GM21723 (cell line): Measurements from ENCODE around the gene HRNR.

Experiments
- ATAC-seq: cut with Tn5 transposase; IDR thresholded peaks from one replicate; pipeline ENCODE4 v1.9.1; 2021; ENCODE audit warnings: mild to moderate bottlenecking, moderate library complexity; ENCODE audit not compliant: unreplicated experiment

HRNR gene

DNA sequence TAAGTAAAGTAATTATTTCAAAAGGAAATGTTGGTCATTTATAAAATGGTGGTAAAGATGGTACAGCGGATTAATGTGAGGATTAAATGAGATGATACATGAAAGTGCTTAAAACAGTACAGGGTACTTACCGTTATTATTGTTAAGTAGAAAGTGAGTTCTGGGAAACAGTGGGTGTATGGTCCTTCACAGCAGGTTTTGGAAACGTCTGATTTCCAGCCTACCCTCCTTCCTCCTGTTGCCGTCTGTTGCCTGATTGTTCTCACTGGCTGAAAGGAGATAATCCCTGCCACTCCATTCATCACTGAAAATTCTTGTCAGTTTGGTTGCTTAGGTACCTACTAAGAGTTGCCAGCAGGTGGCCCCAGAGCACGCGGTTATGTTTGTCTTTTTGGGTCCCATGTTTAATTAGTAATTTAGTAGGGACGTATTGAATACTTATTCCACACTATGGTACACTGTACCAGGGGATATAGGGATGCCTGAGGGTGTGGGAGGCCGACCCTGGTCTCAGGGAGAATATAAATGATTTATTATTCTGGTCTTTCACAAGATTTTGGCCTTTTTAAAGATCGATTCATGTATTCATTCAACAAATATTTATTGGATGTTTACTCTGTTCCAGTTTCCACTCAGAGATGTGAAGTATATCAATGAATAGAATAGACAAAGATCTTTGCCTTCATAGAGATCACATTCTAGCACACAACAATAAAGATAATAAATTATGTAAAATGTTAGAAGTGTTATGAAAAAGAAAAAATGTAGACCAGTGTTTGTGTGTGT, 34.1 kb downstream of the HRNR start:
- no peak for ATAC-seq

DNA sequence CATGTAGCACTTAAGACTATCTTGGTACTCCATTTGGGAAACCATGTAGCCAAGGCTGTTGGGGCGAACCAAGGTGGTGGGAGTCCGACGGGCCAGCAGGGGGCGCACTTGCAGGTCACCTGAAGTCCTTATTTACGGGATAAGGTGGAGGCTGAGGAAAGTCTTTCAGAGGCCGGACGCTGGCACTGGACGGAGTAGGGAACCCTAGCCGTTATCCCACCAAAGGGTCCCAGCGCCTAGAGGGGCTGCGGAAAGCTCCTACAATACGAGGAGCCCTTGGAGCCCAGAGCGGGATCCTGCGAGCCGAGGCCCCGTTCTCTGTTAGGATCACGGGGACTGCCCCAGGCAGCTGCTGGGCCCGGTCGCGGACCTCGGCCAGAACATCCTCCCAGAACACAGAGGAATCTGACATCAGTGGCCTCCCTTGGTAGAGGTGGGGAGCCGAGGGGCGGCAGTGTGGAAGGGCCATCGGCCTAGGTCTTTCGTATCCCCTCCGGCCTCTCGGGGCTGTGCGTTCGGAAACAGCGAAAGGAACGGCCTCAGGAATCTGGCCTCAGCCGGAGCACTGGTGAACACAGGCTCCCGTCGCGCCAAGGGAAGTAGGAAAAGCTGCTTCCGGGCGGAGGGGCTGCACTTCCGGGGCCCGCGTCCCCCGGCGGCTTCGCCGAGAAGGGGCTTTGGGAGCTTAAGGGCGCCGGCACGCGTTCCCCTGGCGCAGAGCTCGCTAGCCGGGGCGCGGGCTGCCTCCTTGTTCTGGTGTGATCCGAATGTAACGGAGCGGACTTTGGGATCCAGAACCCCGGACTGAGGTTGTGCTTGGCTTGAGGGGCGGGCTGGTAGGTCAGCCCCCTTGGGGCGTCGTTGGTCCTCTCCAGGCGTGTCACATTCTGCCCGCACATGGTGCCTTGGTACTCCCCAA, 35.1 kb downstream of the HRNR start:
- no peak for ATAC-seq

- ATAC-seq = no peak
Measured at GRCh38 chr1:152186556-152187285, 37.3 kb downstream of the HRNR start.

GRCh38 chr1:152185544-152186391, 38.2 kb downstream of the HRNR start:
- peak; percentile 58 for ATAC-seq

DNA sequence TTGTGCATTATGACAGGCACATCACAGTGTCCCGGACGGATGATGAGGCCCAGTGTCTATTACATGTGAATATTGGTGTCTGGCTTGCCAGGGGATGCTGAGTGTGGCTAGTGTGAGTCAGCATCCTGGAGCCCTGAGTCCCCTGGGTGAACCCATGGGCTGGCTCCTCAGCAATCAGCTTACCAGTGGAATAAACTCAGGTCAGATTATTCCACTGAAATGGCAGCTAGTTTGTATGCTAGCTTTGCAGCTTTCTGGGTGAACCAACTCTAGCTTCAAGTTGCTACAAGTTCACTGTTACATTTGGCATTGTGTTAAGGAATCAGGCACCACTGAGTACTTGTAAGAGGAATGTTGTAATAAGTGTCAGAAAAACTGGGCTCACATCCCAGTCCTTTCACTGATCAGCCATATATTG, 41.0 kb downstream of the HRNR start:
- no peak for ATAC-seq

DNA sequence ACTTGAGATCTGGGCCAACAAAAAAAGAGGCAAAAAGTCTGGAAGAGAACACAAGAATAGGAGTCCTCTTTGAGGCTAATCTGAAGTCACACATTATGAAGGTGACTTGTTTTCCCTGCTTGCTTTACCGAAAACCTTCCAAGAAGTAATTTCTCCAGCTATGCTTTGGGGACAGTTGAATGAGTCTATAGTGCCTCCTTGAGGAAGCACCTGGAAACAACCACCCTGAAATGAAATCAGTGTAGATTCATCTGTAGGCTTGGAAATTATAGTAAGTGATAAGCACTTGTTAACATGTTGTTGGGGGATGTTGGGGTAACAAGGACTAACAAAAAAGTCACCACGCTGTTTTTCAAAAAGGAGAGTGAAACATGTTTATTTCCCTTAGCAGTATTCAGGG, 41.6 kb downstream of the HRNR start:
- ATAC-seq = no peak

DNA sequence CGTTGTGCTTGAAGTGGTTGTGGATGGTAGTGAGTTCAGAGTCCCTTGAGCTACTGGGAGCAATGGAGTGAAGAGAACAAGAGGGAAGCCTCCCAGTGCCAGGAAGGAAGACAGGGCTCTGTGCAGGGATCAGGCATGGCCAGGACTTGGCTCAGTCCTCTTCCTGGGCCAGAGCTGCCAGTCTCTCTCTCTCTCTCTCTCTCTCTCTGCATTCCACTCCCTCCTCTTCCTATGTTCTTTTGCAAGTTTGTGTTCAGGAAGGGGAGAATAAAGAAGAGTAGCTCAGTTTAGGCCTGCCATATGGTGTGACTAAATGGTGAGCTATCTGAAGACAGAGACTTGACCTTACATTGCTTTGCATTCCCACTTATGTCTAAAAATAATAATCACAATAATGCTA, 44.4 kb downstream of the HRNR start:
- ATAC-seq = no peak

DNA sequence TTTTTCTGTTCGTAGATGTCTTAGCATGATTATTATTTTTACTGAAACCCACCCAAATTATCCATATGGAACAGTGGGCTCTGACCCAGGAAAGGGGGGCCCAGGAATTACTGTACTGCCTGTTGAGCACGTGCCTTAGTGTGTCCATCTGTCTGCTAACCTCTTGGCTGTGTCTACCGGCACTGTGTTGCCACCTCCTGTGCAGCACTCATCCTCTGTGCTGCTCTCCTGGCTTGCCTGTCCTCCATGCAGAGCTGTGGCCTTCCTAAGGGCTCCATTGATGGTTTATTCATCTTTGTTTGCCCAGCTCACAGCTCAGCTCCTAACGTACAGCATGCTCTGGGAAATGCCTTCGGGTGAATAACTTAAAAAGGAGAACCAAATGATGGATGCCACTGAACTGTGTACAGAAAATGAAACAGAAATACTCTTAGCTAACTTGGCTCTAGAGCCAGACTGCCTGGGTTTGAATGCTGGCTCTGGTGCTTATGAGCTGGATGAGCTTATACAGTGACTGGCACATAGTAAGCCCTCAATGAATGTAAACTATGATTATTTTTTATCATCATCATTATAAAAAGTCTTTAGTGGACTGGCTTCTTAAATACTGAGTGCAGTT, 53.6 kb downstream of the HRNR start:
- ATAC-seq = no peak

DNA sequence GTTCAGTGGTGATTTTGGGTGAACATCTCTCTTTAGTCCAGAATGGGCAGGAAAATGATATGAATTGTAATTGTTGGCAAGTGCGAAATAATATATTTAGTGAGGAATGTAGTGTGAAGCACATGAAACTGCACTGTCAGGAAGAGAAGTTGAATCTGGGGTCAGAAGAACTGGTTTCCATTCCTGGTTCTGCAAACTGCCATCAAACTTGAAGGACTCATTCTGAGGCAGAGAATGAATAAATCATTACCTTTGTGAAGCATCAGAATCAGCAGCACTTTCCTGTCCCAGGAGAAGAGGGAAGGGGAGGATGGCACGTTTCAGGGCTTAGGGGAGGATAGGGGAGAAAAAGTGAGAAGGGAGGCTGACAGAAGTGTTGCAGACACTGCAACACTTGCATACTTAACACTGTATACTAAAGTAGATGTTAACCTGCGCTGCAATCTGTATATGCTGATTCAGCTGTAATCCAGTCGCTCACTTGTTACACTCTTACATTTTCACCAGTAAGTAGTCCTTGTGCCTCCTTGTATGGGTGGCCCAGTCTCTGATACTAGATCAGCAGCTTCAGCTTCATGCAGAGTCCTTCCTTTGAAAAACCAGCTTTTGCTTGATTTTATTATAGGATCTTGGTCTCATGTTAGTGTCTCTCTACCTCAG, 54.5 kb downstream of the HRNR start:
- ATAC-seq = no peak

DNA sequence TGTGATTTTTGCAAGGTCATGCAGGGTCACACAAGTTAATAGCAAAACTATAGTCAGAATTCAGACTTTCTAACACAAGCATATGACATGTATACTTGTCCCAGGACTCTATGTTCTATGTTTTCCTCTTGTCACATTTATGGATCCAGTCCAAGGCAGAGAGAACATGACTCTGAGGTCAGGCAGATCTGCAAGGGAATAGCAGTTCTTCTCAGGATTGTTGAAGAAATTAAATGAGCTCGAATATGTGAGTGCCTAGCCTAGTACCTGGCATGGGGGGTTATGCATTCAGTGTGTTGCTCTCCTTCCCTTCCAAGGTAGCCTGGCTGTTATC, 55.5 kb downstream of the HRNR start:
- no peak for ATAC-seq

- no peak for ATAC-seq
Measured at GRCh38 chr1:152167835-152168534, 56.0 kb downstream of the HRNR start.

DNA sequence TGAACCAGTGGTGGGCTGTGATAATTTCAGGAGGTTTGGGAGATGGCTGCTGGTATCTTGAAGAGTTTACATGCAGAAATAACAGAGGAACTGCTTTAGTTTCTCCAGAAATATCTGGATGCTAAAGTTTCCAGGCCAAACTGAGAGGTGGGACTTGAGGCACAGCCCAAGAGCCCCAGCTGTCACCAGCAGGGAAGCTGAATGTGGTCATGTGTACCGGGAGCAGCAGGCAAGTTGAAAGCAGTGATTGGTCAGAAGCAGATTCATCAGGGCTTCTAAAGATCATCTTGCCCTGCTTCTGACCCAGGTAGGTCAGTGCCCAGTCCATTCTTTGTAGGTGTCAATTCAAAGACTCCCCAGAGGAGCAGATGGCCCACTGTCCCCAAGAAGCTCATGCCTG, 57.0 kb downstream of the HRNR start:
- ATAC-seq = no peak

DNA sequence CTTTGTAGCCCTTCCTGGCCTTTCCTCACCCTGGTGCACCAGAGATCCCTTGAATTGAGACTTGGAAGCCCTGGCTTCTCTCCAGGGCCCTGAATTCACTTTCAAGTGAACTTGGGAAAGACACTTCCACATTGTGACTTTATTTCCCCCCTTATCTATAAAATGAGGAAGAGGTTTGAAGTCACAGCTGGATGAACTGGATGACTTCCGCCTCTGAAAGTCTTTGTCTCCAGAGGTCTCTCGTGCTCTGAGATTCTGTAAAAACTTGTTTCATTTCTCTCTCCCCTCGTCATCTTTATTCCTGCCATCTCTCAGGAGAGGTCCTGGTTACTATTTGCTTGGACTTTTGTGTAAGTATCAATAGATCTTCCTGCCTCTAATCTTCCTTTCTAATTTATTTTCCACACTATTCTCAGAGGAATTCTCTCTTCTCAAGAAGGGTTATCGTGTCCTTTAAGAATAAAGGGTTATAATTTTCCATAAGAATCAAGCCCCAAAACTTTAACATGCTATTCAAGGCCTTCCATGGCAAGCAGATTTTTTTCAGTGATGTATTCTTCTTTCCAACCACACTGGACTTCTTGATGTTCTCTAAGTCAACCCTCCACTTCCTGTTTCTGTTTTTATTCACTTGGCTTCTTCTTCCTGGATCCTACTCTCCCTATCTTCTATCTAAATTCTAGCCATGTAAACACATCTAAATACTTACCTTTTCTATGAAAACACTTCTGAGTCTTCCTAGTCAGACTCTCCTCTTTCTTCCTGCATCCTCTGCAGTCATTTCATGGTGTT, 58.5 kb downstream of the HRNR start:
- no peak for ATAC-seq

DNA sequence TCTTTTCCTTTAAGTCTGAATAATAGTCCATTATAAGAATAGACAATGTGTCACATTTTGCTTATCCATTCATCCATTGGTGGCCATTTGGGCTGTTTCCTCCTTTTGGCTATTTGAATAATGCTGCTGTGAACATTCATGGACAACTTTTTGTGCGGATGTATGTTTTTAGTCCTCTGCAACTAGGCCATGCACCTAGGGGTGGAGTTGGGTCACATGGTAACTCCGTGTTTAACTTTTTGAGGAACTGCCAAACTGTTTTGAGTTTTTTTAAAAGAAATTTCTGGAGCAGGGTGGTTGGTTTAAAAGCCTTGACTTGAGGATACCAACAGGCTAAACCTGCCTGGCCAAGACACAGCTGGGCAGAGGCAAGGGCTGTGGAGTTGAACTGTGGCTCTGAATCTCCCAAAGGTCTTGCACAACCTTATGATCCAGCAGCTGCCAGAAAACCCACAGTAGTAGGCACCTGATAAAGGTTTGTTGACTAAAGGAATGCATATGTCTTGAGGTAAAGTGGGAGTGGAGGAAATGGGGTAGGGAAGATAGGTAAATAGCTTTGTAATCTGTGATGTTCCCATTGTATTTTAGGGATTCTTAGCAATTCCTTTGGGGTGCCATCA, 59.4 kb downstream of the HRNR start:
- no peak for ATAC-seq

- no peak for ATAC-seq
Measured at GRCh38 chr1:152162792-152163463, 61.1 kb downstream of the HRNR start.
